Neural progenitor cell (in vitro differentiated cells): ENCODE data around the gene CASP9.
"Not testable (repeated sequence)": the region's sequence is repeated elsewhere in the genome, so short reads cannot be mapped to it uniquely, and the experiment has no call there.

Experiments
- CTCF ChIP-seq: fragments of 200-600 bp; sonication (generic); IDR thresholded peaks from 2 replicates; pipeline ENCODE4 v1.5.1; 2017; ENCODE audit warnings: antibody characterized with exemption, mild to moderate bottlenecking
- EZH2 ChIP-seq: fragments of 200-600 bp; sonication (generic); IDR thresholded peaks from 2 replicates; pipeline ENCODE4 v1.6.1; 2017; ENCODE audit warnings: antibody characterized with exemption, mild to moderate bottlenecking, moderate library complexity

GRCh38 chr1:15466955-15467625 lies 56.9 kb downstream of the CASP9 start:
- TF ChIP-seq CTCF, EZH2: not testable (repeated sequence)
